GM19193 (cell line): ENCODE measurements around the gene CBX8.

Source experiments
- POLR2A ChIP-seq: IDR thresholded peaks from 4 replicates; pipeline ENCODE4 v1.6.1; 2011; ENCODE audit not compliant: insufficient read depth, insufficient read length; ENCODE audit errors: extremely low read depth

CBX8 gene

DNA sequence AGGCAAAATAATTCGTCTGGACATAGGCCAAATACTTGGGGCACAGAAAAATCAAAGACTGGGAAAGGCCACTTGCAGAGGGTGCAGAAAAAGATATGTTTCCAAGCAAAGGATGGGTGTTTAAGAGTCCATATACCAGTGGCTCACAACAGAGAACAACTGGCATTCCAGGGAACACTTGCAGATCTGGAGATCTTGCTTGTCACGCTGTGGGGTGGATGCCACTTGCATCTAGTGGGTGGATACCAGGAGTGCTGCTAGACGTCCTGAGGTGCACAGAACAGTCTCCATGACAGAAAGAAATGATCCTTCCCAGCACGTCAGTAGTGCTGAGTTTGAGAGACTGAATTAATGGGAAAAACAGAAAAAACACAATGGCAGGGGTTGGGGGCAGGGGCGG is 8.4 kb downstream of the CBX8 start:
- TF ChIP-seq POLR2A = no peak

DNA sequence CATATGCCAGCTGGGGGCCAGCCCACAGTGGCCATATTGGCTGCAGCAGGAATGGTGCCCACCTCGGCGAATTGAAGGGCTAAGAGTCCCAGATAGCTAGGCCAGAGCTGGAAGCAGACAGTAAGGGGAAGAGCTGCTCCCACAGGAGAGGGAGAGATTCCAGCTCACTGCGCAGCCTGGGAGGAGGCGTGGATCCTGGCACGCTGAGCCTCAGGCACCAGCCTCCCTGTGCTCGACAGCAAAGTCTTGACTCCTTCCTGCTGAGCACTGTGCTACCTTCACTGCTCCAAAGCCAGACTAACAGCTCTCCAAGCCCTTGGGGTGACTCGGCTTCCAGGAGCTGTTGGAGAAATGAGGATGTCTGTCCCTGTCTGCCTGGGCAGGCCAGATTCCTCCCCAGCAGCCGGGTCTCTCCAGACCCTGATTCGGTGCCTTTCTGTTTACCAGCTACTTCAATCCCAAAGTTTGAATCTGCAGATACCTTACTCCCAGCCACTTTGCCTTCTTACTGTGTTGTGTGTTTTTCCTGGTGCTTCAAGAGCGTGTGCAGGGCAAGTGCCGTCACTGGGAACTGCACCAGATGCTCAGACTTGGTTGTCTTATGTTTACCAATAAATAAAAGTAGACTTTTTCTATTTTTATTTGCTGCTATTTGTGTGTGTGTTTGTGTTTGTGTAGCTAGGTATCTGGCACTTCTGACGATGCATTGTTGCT is 9.8 kb downstream of the CBX8 start:
- no peak for TF ChIP-seq POLR2A

DNA sequence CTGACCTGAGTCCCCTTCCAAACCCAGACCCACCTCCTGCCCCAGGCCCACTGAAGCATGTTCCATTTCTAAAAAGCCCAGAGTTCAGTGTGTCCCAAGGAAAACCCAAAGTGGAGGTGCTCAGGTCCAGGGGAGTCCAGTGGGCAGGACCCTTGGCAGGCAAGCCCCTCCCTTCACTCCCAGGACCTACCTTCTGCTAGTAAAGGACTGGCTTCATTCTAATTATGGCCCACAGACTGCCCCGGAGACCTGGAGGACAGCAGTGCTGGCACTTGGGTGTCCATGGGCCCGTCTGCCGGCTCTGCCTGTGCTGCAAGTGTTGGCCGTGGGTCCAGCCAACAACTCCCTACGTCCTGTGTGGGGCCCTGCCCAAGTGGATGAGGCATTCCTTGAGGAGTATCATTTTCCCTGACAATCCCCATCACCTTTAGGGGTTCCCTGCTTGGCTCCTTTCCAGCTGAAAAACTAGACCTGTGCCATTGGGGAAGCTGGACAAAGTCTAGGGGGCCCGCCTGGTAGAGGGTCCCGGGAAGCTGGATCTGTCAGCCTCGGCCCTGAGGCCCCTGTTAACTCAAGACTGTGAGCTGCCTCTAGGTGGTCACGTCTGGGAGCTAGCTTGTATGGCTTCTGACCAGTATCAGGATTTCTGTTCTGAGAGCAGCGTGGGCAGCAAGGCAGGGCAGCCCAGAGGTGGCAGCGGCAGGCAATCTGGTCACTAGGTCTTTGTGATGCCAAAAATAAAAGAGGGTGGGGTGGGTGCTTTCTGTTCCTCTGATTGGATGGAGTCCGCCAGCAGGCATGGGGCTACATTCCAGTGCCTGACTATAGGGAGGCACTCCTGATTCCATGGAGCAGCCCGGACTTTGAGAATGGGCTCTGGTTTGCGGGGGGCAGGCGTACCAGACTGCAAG is 10.7 kb downstream of the CBX8 start:
- no peak for TF ChIP-seq POLR2A

DNA sequence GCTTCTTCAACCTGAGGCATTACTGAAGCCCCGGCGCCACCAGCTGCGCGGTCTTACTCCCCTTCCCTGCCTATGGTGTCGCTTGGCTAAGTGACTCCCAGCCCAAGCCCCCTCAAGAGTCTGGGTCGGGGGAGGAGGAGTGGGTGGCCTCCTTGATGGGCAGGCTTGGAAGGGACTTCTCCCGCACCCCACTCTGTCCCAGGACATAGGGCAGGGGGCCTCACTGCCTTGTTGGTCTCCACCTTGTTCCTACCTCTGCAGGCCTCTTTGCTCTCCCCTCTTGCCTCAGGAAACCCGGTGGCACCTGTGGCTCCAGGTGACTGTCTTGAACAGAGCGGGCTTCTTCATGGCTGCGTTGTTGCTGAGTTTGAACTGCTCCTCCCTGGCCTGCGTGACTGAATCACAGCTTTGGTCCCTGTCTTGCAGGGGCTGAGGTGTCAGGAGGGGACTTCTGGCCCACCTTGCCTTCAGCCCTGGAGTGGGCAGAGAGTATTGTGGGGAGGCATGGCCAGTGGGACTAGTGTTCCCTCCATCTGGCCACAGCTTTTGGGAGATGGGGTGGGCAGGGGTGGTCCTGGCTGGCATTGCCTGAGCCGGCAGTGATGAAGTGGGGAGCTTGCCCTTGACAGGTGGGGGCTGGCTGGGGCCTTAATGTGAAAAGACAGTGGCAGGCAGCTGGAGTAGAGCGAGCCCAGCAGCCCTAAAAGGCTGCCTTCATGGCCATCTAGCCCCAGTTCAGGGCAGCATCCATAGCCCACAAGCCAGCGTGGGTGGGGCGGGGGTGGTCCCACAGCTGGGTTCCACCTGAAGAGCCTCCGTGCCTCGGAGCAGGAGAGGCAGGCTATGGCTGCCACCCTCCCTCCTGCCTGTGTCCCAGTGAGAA is 11.6 kb downstream of the CBX8 start:
- no peak for TF ChIP-seq POLR2A

DNA sequence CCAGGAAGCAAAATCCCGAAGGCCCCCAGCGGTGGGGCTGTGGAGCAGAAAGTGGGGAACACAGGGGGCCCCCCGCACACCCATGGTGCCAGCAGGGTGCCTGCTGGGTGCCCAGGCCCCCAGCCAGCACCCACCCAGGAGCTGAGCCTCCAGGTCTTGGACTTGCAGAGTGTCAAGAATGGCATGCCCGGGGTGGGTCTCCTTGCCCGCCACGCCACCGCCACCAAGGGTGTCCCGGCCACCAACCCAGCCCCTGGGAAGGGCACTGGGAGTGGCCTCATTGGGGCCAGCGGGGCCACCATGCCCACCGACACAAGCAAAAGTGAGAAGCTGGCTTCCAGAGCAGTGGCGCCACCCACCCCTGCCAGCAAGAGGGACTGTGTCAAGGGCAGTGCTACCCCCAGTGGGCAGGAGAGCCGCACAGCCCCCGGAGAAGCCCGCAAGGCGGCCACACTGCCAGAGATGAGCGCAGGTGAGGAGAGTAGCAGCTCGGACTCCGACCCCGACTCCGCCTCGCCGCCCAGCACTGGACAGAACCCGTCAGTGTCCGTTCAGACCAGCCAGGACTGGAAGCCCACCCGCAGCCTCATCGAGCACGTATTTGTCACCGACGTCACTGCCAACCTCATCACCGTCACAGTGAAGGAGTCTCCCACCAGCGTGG is 12.4 kb downstream of the CBX8 start:
- TF ChIP-seq POLR2A = no peak

DNA sequence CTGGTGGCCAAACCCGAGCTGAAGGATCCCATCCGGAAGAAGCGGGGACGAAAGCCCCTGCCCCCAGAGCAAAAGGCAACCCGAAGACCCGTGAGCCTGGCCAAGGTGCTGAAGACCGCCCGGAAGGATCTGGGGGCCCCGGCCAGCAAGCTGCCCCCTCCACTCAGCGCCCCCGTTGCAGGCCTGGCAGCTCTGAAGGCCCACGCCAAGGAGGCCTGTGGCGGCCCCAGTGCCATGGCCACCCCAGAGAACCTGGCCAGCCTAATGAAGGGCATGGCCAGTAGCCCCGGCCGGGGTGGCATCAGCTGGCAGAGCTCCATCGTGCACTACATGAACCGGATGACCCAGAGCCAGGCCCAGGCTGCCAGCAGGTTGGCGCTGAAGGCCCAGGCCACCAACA is 13.0 kb downstream of the CBX8 start:
- no peak for TF ChIP-seq POLR2A

DNA sequence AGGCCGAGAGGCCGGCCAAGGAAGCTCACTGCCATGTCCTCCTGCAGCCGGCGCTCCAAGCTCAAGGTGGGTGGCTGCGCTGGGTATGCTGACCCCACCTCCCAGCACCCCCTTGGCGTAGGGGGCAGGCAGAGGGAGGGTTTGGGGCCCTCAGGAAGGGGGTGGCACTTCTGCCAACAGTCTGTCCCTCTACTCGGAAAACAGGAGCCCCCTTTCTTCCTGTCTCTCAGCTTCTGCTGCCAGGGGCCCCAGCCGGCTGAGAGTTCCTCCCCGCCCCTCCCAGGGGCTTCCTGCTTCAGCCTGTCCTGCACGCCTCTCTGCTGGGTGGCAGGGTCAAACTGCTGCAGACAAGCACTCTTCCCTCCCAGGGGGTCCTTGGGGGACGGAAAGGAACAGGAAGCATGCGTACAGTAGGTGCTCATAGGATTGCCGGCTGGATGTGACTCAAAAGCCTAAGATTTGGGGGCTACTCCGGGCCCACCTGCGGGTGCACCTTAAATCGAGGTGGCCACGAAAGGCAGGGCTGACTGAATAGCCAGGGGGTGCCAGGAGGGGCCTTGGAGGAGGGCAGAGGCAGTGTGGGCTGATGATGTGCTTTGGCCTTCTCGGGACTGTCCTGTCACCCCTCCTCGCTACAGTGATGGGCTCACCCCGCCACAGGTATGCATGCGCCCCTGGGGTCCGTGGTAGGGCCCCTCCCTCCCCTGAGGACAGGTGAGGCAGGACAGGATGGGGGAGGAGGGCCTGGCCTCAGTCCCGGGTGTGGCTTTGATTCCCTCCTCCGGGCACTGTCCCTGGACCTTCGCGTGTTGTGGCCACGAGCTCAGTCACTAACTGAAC is 14.9 kb downstream of the CBX8 start:
- TF ChIP-seq POLR2A = no peak

DNA sequence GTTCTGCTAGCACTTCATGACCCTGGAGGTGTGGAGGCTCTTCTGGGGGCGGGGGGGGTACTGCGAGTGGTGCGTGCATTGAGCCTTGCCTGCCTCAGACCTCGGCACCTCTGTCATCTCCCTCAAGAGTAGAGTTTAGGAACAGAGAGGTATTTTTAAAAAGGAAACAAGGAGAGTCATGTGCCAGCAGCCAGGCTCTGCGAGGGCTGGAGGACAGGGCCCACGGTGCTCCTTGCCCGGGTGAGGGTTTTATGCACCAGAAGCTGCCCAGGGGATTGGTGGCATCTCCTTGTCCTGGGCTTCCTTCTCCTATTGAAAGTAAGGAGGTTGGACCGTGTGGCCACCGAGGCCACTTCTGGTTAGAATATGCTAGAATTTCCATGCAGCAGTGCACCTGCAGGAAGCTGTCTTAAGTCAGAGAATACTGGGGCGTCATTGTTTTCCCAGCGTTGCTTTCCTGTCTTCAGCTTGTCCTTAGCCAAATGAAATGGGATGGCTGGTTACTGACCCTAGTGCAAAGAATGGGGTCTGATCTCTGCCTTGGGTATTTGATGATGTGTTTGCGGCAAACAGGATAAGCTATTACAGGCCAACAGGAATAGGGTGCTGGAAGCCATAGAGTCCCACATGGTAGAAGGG is 15.7 kb downstream of the CBX8 start:
- TF ChIP-seq POLR2A = no peak

DNA sequence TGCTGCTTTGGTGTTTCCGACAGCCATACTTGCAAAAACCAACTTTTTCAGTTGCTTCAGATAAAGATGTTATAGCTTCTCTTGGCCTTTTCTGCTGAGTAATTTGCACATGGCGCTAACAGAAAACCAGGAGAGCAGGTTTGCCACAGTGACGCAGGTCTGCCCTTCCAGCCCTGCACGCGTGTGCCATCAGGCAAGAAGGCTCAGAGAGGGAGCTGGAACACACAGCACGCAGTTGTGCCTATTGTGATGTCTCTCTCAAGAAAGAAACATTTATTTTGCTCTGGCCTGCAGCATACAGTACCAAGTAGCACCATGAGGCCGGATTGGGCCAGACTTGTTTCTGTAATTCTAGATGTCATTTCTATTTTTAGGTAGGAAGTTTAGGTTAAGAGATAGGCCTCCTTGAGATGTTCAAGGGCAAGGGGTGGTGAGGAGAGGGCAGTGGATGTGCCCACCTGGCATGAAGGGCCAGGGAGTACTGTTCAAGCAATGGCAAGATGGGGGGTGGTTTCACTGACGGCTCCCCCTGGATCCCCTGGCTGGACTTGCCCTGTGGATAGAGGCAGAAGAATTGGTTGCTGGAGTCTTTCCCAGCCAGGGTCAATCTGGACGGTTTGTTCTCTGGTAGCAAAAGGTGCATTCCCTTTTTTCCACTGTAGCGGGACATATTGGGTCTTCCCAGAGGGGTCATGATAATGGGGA is 17.1 kb downstream of the CBX8 start:
- no peak for TF ChIP-seq POLR2A

DNA sequence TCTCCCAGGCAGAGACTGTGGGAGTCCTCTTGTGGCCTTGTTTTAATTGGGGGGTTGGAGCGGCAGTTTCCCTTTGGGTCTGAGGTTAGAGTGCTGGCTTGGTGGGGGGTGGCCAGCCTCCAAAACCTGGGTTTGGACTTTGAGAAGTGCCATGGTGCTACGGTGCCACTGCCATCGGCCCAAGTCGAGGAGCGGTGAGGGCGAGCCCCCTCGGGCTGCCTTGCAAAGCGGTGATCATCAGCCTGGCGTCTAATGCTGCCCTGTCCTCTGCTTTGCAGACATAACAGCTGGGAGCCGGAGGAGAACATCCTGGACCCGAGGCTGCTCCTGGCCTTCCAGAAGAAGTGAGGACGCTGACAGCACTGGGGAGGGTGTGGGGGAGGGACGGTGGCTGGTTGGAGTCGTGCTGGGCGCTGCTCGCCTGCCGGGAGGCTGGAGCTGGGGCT is 17.8 kb downstream of the CBX8 start:
- TF ChIP-seq POLR2A = no peak

DNA sequence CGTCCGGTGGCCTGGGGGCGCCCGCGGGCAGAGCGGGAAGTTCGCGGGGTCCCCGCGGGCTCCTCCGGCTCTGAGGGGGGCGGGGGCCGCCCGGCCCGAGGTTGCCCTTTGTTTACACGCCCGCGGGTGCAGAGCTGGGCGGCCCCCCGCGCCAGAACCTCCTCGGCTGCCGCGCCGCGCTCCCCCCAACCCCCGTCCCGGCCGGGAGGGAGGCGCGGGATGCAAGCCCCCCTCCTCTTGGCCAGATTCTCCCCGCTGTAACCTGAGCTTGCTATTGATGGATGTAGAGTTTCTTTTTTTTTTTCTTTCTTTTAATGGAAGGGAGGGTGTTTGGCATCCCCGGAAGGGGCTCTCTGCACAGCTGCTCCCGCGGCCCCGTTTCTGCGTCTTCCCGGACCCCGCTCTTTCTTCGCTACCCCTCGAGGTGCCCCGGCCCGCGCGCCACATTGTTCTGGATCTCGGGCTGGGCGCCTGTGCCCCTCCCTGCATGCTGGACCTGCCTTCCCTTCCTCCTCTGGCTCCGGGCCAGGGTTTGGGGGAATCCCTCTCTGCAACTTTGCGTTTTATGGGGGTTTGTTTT is 18.3 kb downstream of the CBX8 start:
- no peak for TF ChIP-seq POLR2A

DNA sequence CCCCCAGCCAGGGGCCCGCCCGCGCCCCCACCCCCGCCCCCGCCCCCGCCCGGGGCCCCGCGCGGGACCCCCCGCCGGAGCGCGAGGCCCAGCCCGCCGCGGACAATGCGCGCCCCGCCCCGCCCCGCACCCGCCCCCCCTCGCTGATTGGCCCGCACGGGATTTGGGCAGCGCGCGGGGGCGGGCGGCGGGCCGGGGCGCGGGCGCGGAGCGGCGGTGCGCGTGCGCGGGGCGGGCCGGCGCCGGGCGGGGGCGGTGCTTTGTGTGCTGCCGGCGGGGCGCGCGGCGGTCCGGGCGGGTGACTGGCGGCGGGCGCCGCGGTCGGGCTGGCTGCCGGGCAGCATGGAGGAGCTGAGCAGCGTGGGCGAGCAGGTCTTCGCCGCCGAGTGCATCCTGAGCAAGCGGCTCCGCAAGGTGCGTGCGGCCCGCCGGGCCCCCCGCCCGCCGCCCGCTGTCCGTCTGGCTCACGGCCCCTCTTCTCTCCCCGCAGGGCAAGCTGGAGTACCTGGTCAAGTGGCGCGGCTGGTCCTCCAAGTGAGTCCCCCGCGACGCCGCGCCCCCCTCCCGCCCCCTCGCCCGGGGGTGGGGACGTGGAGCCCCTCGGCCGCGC is 18.9 kb downstream of the CBX8 start, which contains the start of gene CBX2:
TSS of gene CBX2 (plus strand) at position 255 of the 610 bp plus-strand sequence. CDS start at position 343, 88 bp downstream.
- no peak for TF ChIP-seq POLR2A
